GM18517 (cell line): ENCODE results near the gene CD7.

Experiments used
- ATAC-seq: cut with Tn5 transposase; IDR thresholded peaks from one replicate; pipeline ENCODE4 v1.9.1; 2021; ENCODE audit warnings: mild to moderate bottlenecking, moderate library complexity; ENCODE audit not compliant: unreplicated experiment

Gene CD7

GRCh38 chr17:82315703-82316358 is 1.6 kb downstream of the CD7 start:
- ATAC-seq: no peak

GRCh38 chr17:82314727-82315605 is 2.4 kb downstream of the CD7 start:
- ATAC-seq: no peak

GRCh38 chr17:82314012-82314726 is 3.2 kb downstream of the CD7 start:
- ATAC-seq: no peak

GRCh38 chr17:82313195-82314011 is 4.0 kb downstream of the CD7 start:
- ATAC-seq: no peak

- no peak for ATAC-seq
Measured at GRCh38 chr17:82311971-82312370, 5.4 kb downstream of the CD7 start.

GRCh38 chr17:82310877-82311276 is 6.5 kb downstream of the CD7 start:
- ATAC-seq: no peak

- no peak for ATAC-seq
Measured at GRCh38 chr17:82309656-82310570, 7.5 kb downstream of the CD7 start.

- no peak for ATAC-seq
Measured at GRCh38 chr17:82305727-82306300, 11.6 kb downstream of the CD7 start.

- no peak for ATAC-seq
Measured at GRCh38 chr17:82304826-82305726, 12.3 kb downstream of the CD7 start.

- ATAC-seq: no peak
Measured at GRCh38 chr17:82303944-82304808, 13.2 kb downstream of the CD7 start.

GRCh38 chr17:82302991-82303943 is 14.1 kb downstream of the CD7 start:
- no peak for ATAC-seq

GRCh38 chr17:82302568-82302963 is 14.8 kb downstream of the CD7 start:
- no peak for ATAC-seq

- ATAC-seq: no peak
Measured at GRCh38 chr17:82301916-82302567, 15.4 kb downstream of the CD7 start.

GRCh38 chr17:82301300-82301915 is 16.0 kb downstream of the CD7 start:
- no peak for ATAC-seq

GRCh38 chr17:82300707-82301270 is 16.6 kb downstream of the CD7 start:
- no peak for ATAC-seq
